ENCODE data around the gene NCS1.

Gene NCS1

DNA sequence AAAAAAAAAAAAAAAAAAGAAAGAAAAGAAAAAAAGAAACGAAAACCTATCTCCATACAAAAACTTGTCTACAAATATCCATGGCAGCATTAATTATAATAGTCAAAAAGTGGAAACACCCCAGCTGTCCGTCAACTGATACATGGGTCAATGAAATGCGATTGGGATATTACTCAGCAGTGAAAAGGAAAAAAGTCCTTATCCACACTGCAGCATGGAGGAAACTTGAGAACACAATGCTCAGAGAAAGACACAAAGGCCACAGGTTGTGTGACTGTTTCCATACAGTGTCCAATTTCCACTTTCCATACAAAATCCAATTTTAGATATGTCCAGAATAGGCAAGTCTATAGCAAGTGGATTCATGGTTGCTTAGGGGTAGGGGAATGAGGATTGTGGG is 24.3 kb upstream of the NCS1 start:
- no peak for DNase-seq (ENCODE audit: low read depth)

- no peak for DNase-seq (ENCODE audit: low read depth)
Measured at GRCh38 chr9:130149031-130149430, 23.2 kb upstream of the NCS1 start.

GRCh38 chr9:130149654-130150286 is 22.4 kb upstream of the NCS1 start:
- DNase-seq (ENCODE audit: low read depth) = no peak

DNA sequence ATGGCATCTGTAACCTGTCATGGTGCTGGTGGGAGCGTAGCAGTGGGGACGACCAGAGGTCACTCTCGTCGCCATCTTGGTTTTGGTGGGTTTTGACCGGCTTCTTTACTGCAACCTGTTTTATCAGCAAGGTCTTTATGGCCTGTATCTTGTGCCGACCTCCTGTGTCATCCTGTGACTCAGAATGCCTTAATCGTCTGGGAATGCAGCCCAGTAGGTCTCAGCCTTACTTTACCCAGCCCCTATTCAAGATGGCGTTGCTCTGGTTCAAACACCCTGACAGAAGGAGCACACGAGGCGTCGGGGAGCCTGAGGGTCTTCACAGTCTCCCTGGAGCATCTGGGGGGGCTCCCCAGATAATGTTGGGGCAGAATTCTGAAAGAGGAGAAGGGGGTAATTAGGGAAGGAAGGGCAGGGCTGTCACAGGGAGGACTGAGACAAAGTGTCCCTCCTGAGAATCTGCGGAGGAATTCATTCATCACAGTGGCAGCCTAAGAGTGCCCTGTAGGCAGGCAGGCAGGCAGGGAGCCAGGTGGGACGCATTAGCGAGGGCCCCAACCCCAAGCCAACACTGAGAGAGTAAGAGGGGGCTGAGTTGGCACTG is 21.3 kb upstream of the NCS1 start:
- DNase-seq (ENCODE audit: low read depth) = no peak

- DNase-seq (ENCODE audit: low read depth) = no peak
Measured at GRCh38 chr9:130154816-130155215, 17.4 kb upstream of the NCS1 start.

- no peak for DNase-seq (ENCODE audit: low read depth)
Measured at GRCh38 chr9:130155647-130156046, 16.6 kb upstream of the NCS1 start.

GRCh38 chr9:130156672-130157071 is 15.5 kb upstream of the NCS1 start:
- no peak for DNase-seq (ENCODE audit: low read depth)

- DNase-seq (ENCODE audit: low read depth) = no peak
Measured at GRCh38 chr9:130157079-130157478, 15.1 kb upstream of the NCS1 start.

GRCh38 chr9:130158001-130158400 is 14.2 kb upstream of the NCS1 start:
- no peak for DNase-seq (ENCODE audit: low read depth)

GRCh38 chr9:130159057-130159456 is 13.1 kb upstream of the NCS1 start:
- DNase-seq (ENCODE audit: low read depth) = no peak

- DNase-seq (ENCODE audit: low read depth) = no peak
Measured at GRCh38 chr9:130159915-130160670, 12.1 kb upstream of the NCS1 start.

- DNase-seq (ENCODE audit: low read depth) = no peak
Measured at GRCh38 chr9:130160862-130161470, 11.2 kb upstream of the NCS1 start.

DNA sequence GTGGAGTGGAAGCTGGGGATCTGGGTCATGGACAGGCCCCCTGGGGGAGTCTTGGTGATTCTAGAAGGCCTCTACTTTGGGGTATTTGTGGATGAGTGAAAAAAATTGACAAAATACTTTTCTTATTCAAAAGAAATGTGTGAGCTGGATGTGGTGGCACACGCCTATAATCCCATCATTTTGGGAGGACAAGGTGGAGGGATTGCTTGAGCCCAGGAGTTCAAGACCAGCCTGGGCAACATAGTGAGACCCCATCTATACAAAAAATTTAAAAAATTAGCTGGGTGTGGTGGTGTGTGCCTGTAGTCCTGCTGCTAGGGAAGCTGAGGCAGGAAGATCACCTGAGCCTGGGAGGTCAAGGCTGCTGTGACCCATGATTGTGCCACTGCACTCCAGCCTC is 6.6 kb upstream of the NCS1 start:
- DNase-seq (ENCODE audit: low read depth) = no peak

- no peak for DNase-seq (ENCODE audit: low read depth)
Measured at GRCh38 chr9:130166399-130166798, 5.8 kb upstream of the NCS1 start.

- no peak for DNase-seq (ENCODE audit: low read depth)
Measured at GRCh38 chr9:130167927-130168326, 4.3 kb upstream of the NCS1 start.

DNA sequence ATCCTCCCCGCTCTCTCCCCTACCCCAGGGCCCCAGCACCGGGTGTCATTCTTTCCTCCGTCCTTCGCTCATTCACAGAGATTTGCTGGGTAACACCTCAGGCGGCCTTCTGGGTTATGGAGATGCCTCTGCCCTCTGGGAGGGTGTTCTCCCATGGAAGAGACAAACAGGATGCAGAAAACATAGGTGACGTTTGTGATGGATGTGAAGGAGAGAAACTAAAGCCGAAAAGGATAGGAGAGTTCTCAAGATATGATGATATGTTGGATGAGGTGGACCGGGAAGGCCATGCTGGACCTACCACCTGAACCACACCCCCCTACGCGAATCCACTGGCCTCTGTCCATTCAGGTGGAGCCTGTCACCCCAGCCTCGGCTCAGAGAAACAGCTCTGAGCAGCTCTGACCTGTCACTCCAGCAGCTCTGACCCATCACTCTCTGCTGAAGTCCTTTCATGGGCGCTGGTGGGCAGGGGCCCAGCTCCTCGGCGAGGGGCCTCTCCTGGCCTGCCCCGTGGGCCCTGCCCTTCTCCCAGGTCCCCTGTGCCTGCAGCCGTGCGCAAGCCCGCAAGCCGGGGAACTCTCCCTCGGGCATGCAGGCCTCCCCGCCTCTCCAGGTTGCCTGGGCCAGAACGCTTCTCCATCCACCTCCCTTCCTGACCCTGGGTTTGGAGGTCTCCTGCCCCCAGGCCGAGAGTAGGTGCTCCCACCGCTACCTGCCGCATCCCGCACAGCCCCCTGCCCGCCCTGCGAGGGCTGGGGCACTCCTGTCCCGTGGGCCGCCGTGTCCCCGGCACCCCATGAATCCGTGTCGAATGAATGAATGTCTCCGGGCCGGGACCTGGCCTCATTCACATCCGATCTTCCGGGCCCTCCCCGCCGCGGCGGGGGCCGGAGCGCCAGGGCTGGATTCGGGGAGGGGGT is 717 bp upstream of the NCS1 start:
- DNase-seq (ENCODE audit: low read depth) = no peak

DNA sequence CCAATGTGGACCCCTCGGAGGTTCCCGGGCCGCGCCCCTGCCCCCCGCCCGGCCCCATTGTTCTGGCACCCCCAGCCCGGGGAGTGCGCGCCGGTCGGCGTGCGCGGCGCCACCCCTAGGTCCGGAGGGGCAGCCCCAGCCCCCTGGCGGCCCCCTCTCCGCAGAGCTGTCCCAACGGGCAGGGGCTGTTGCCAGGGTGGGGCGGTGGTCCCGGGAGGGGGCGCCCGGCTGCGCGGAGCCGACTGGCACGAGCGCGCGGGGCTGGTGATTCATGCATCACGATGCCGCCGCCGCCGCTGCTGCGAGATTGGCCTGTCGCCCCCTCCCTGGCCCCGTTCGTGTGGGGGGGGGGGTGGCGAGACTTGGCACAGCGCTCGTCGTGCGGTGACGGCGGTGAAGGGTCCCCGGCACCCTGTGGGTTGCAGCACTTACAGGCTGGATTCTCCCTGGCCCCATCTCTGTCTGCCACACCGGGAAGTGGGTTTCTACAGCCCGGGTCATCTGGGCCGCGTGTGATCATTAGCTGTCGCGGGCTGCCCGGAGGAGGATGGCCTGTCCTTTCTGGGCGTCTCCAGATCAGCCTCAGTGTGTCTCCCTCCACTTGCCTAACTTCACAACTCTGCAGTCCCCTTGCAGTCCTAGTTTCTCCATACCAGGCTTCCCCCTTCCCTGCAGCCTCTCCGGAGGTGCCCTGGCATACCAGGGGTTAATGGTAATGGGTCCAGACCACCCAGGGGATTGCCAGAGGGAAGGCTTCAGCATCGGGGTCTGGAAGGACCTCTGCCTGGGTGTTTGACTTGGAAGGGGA is 858 bp downstream of the NCS1 start:
- peak; percentile 27 for DNase-seq (ENCODE audit: low read depth)

DNA sequence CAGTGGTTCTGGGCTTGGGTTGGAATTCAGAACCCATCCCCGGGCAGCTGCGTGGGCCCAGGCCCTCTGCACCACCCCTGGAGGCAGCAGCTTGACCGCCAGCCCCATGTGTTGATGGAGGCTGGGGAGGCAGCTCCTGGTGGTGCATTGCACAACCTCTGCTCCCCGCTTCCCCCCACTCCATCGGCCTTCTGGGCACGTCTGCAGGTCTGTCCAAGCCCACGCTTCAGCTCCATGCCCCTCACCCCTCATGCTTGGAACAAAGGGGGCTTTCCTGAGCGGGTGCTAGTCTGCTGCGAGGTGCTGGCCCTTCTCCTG is 1.4 kb downstream of the NCS1 start:
- DNase-seq (ENCODE audit: low read depth) = no peak

DNA sequence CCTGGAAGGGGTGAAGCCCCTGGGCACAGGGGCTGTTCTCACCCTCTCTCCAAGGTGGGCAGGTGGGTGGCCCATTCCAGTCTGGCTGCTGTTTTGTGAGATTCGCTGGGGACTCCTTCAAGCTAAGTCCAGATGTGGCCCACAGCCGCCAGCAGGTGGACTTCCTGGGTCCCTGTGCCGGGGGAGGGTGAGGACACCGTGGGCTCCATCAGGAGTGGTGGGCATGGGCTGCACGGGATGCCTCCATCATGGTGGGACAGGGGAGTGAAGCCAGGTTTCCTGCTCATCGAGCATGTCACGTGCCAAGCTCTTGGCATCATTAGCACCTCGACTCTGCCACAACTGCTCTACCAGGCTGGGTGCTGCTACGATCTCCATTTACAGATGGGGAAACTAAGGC is 1.8 kb downstream of the NCS1 start:
- no peak for DNase-seq (ENCODE audit: low read depth)

DNA sequence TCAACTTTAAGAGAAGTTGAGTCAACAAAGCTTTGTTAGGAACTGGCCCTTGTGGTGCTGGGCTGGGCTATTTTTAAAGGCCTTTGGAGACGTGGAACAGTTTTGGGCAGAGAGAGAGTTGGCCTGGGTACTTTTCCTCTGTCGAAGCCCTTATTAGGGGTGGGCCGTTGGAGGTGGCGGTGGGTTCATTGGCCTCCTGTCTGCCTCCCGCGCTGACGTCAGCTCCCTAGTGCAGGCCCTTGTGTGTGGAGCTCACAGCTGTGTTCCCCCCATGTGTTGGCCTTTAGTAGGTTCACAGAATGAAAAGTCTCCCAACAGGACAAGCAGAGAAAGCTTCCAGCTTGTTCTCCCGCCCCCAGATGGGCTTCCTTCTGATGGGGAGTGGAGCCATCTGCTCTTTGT is 2.7 kb downstream of the NCS1 start:
- DNase-seq (ENCODE audit: low read depth) = no peak

GRCh38 chr9:130175355-130175754 is 3.2 kb downstream of the NCS1 start:
- no peak for DNase-seq (ENCODE audit: low read depth)
